H1 (cell line): ENCODE results near the gene CORO2B. TPM values are rescaled to one million over a fixed set of nuclear protein-coding genes. Genes with fewer than 3 reads are reported as not detected.

ENCODE experiments used
- CTCF ChIA-PET: fragments of 300-600 bp; sonication (Branson Sonifier 250); formaldehyde crosslinking; loops from one replicate; lab custom pipeline; 2021; ENCODE audit not compliant: partially characterized antibody; lab: Charles Lee
- POLR2A ChIA-PET: fragments of 300-600 bp; sonication (Branson Sonifier 250); formaldehyde crosslinking; loops from one replicate; lab custom pipeline; 2021; ENCODE audit warnings: inconsistent platforms; ENCODE audit not compliant: partially characterized antibody; lab: Charles Lee
- DNase-seq, 2 experiments: peaks; one replicate each; pipeline versions ENCODE4 v3.0.0 to v3.0.0-alpha.2; 2010 to 2022; ENCODE audit warnings: low spot score in 2 of 2, low read depth in 1 of 2, mixed read lengths in 1 of 2
- FAIRE-seq: peaks from 2 replicates; lab custom pipeline; 2011; peaks lifted over from hg19 to GRCh38; lab: Jason Lieb, UNC
- H2AFZ ChIP-seq: 2 replicates; pipeline ENCODE4 v1.8.1; 2012; ENCODE audit warnings: low read length, inconsistent platforms
- H2AK5ac ChIP-seq: 2 replicates; pipeline ENCODE4 v1.6.1; 2013; ENCODE audit warnings: low read depth, low read length
- H2BK120ac ChIP-seq: replicated peaks from 2 replicates; pipeline ENCODE3; 2013; ENCODE audit warnings: low read depth, low read length, inconsistent platforms
- H2BK12ac ChIP-seq: 2 replicates; pipeline ENCODE4 v1.6.1; 2013; ENCODE audit warnings: low read depth, low read length
- H2BK15ac ChIP-seq: 2 replicates; pipeline ENCODE4 v1.6.1; 2013; ENCODE audit warnings: low read length
- H2BK20ac ChIP-seq: 2 replicates; pipeline ENCODE4 v1.6.1; 2013; ENCODE audit warnings: low read length
- H2BK5ac ChIP-seq: 2 replicates; pipeline ENCODE4 v1.6.1; 2013; ENCODE audit warnings: low read depth, low read length
- H3K14ac ChIP-seq: 2 replicates; pipeline ENCODE4 v1.6.1; 2013; ENCODE audit warnings: inconsistent platforms; ENCODE audit not compliant: insufficient read length
- H3K18ac ChIP-seq: 2 replicates; pipeline ENCODE4 v1.6.1; 2013; ENCODE audit warnings: low read length; ENCODE audit errors: extremely low read depth
- H3K23ac ChIP-seq: 2 replicates; pipeline ENCODE4 v1.6.1; 2013; ENCODE audit warnings: inconsistent platforms; ENCODE audit not compliant: insufficient read length
- H3K23me2 ChIP-seq: 2 replicates; pipeline ENCODE4 v1.6.1; 2013; ENCODE audit warnings: low read depth, low read length
- H3K27ac ChIP-seq: 2 replicates; pipeline ENCODE4 v1.6.1; 2011; ENCODE audit warnings: low read depth, low read length, inconsistent platforms
- H3K27me3 ChIP-seq, 4 experiments: replicated peaks in 1 of 4; 1 replicate in 1 of 4; 2 replicates in 3 of 4; pipeline versions ENCODE4 v1.6.1 to v1.8.1; 2011 to 2013; ENCODE audit warnings: low read length in 3 of 4, mild to moderate bottlenecking in 3 of 4, inconsistent platforms in 2 of 4, mixed read lengths in 2 of 4, moderate library complexity in 1 of 4; ENCODE audit not compliant: control insufficient read depth in 3 of 4, insufficient read depth in 3 of 4; ENCODE audit errors: extremely low read depth in 1 of 4
- H3K36me3 ChIP-seq, 4 experiments: 2 replicates each; pipeline versions ENCODE4 v1.6.1 to v1.8.1; 2011 to 2013; ENCODE audit warnings: mild to moderate bottlenecking in 4 of 4, low read length in 3 of 4, moderate library complexity in 2 of 4, control low read depth in 1 of 4, inconsistent platforms in 1 of 4; ENCODE audit not compliant: insufficient read depth in 4 of 4, control insufficient read depth in 2 of 4
- H3K4ac ChIP-seq: replicated peaks from 2 replicates; pipeline ENCODE3; 2013; ENCODE audit warnings: low read length, low read depth, mixed read lengths, inconsistent platforms; ENCODE audit not compliant: insufficient read length
- H3K4me1 ChIP-seq, 4 experiments: replicated peaks in 1 of 4; 1 replicate in 1 of 4; 2 replicates in 3 of 4; pipeline versions ENCODE4 v1.6.1 to v1.8.1; 2011 to 2013; ENCODE audit warnings: low read length in 3 of 4, inconsistent platforms in 2 of 4, mixed read lengths in 1 of 4; ENCODE audit not compliant: insufficient read depth in 4 of 4, control insufficient read depth in 3 of 4
- H3K4me2 ChIP-seq, 2 experiments: 2 replicates each; pipeline versions ENCODE4 v1.6.1 to v1.8.1; 2011 to 2013; ENCODE audit warnings: low read depth in 2 of 2, low read length in 2 of 2, control low read depth in 1 of 2, inconsistent platforms in 1 of 2, mild to moderate bottlenecking in 1 of 2; ENCODE audit not compliant: insufficient read depth in 1 of 2
- H3K4me3 ChIP-seq, 4 experiments: fragments of 200-600, 300-600 bp in 1 of 4; sonication (generic), shearing (Covaris generic), sonication (Bioruptor Twin) in 1 of 4; 2 replicates each; pipeline versions ENCODE4 v1.5.1 to v1.8.1; 2011 to 2016; ENCODE audit warnings: low read length in 4 of 4, low read depth in 3 of 4, control low read depth in 2 of 4, inconsistent platforms in 2 of 4, mild to moderate bottlenecking in 2 of 4, mixed read lengths in 1 of 4, moderate library complexity in 1 of 4; ENCODE audit not compliant: insufficient read depth in 2 of 4; ENCODE audit errors: extremely low read depth in 1 of 4
- H3K56ac ChIP-seq: replicated peaks from 2 replicates; pipeline ENCODE3; 2013; ENCODE audit warnings: low read depth, mild to moderate bottlenecking, mixed read lengths, low read length, inconsistent platforms; ENCODE audit not compliant: insufficient read length
- H3K79me1 ChIP-seq: 2 replicates; pipeline ENCODE4 v1.6.1; 2013; ENCODE audit warnings: low read depth, low read length, control low read depth
- H3K79me2 ChIP-seq, 2 experiments: 2 replicates each; pipeline versions ENCODE4 v1.6.1 to v1.8.1; 2012 to 2013; ENCODE audit warnings: low read length in 2 of 2, mild to moderate bottlenecking in 2 of 2, inconsistent platforms in 1 of 2; ENCODE audit not compliant: insufficient read depth in 2 of 2, control insufficient read depth in 1 of 2
- H3K9ac ChIP-seq, 4 experiments: replicated peaks in 1 of 4; 1 replicate in 1 of 4; 2 replicates in 3 of 4; pipeline versions ENCODE4 v1.6.1 to v1.8.1; 2011 to 2013; ENCODE audit warnings: low read depth in 3 of 4, low read length in 3 of 4, control low read depth in 2 of 4, mild to moderate bottlenecking in 2 of 4, moderate library complexity in 2 of 4, inconsistent platforms in 1 of 4; ENCODE audit errors: extremely low read depth in 1 of 4
- H3K9me3 ChIP-seq, 2 experiments: 2 replicates each; pipeline versions ENCODE4 v1.6.1 to v1.8.1; 2012 to 2013; ENCODE audit warnings: mild to moderate bottlenecking in 2 of 2, moderate library complexity in 2 of 2, control low read depth in 1 of 2, inconsistent platforms in 1 of 2, low read depth in 1 of 2, low read length in 1 of 2, mixed read lengths in 1 of 2; ENCODE audit not compliant: insufficient read depth in 2 of 2
- H4K20me1 ChIP-seq, 2 experiments: replicated peaks in 1 of 2; 2 replicates each; pipeline versions ENCODE3 to v1.8.1; 2011 to 2013; ENCODE audit warnings: inconsistent platforms in 2 of 2, low read length in 2 of 2, mild to moderate bottlenecking in 1 of 2; ENCODE audit not compliant: insufficient read depth in 2 of 2, control insufficient read depth in 1 of 2
- H4K5ac ChIP-seq: 2 replicates; pipeline ENCODE4 v1.6.1; 2013; ENCODE audit warnings: low read length, low read depth, mixed read lengths, inconsistent platforms; ENCODE audit not compliant: insufficient read length
- H4K8ac ChIP-seq: 2 replicates; pipeline ENCODE4 v1.8.0; 2013; ENCODE audit warnings: mild to moderate bottlenecking, moderate library complexity, low read length, inconsistent platforms; ENCODE audit not compliant: insufficient read depth; ENCODE audit errors: extremely low read depth
- H4K91ac ChIP-seq: replicated peaks from 2 replicates; pipeline ENCODE3; 2013; ENCODE audit warnings: low read length, mixed read lengths, inconsistent platforms; ENCODE audit not compliant: insufficient read length
- ASH2L ChIP-seq: fragments of 200-600, 300-600 bp; sonication (generic); IDR thresholded peaks from one replicate; pipeline ENCODE4 v1.7.1; 2017; ENCODE audit warnings: low read length
- BRCA1 ChIP-seq: IDR thresholded peaks from 2 replicates; pipeline ENCODE4 v1.6.1; 2012; ENCODE audit warnings: low read depth, low read length, improper control_type of control experiment
- E2F6 ChIP-seq: IDR thresholded peaks from 2 replicates; pipeline ENCODE4 v1.6.1; 2012; ENCODE audit warnings: inconsistent platforms
- EZH2 ChIP-seq: fragments of 200-600 bp; sonication (generic); IDR thresholded peaks from 2 replicates; pipeline ENCODE4 v1.7.1; 2012; ENCODE audit warnings: low read depth, mild to moderate bottlenecking, moderate library complexity, low read length, inconsistent platforms; ENCODE audit not compliant: severe bottlenecking
- FOSL1 ChIP-seq: IDR thresholded peaks from 2 replicates; pipeline ENCODE4 v1.6.1; 2011; ENCODE audit warnings: mild to moderate bottlenecking, low read depth, low read length, moderate library complexity; ENCODE audit not compliant: insufficient read depth
- HDAC6 ChIP-seq: IDR thresholded peaks from one replicate; pipeline ENCODE4 v1.7.1; 2012; ENCODE audit warnings: low read depth, mild to moderate bottlenecking, inconsistent platforms, low read length, moderate library complexity
- MAFK ChIP-seq: IDR thresholded peaks from 2 replicates; pipeline ENCODE4 v1.6.1; 2012; ENCODE audit warnings: low read depth, mild to moderate bottlenecking, improper control_type of control experiment, low read length
- RNF2 ChIP-seq: fragments of 200-900, 300-1000 bp; sonication (generic); IDR thresholded peaks from 2 replicates; pipeline ENCODE4 v1.7.1; 2016; ENCODE audit warnings: borderline replicate concordance, low read depth, mild to moderate bottlenecking, antibody characterized with exemption, low read length; ENCODE audit not compliant: poor library complexity, severe bottlenecking; ENCODE audit errors: missing control alignments
- SAP30 ChIP-seq: fragments of 300-600 bp; sonication (generic); IDR thresholded peaks from 2 replicates; pipeline ENCODE4 v1.7.1; 2012; ENCODE audit warnings: low read length, moderate library complexity, mild to moderate bottlenecking, inconsistent platforms; ENCODE audit not compliant: insufficient read depth, insufficient replicate concordance
- SIN3A ChIP-seq, 2 experiments: IDR thresholded peaks in 1 of 2; conservative IDR thresholded peaks in 1 of 2; 2 replicates each; pipeline ENCODE4 v1.6.1; 2011 to 2012; ENCODE audit warnings: low read length in 2 of 2, improper control_type of control experiment in 1 of 2, low read depth in 1 of 2, mild to moderate bottlenecking in 1 of 2
- SIRT6 ChIP-seq: IDR thresholded peaks from one replicate; pipeline ENCODE4 v1.7.1; 2012; ENCODE audit warnings: low read length, inconsistent platforms
- YY1 ChIP-seq: IDR thresholded peaks from 2 replicates; pipeline ENCODE4 v1.6.1; 2011; ENCODE audit warnings: low read depth, mild to moderate bottlenecking, low read length
- WGBS, 2 experiments: shearing (Covaris generic) in 1 of 2; methylation state at CpG; one replicate each; pipeline versions ENCODE4 v1.1.6 to v1.1.7; 2013 to 2015; ENCODE audit warnings: low lambda C conversion rate in 2 of 2, mixed read lengths in 2 of 2, inconsistent platforms in 1 of 2, low coverage in 1 of 2, missing lambda C conversion rate in 1 of 2; ENCODE audit not compliant: insufficient replicate concordance in 2 of 2, insufficient coverage in 1 of 2, insufficient read length in 1 of 2; ENCODE audit errors: extremely low coverage in 1 of 2, missing lambda C conversion rate in 1 of 2; 5-methylcytosine and 5-hydroxymethylcytosine counted together
- polyA plus RNA-seq, 7 experiments: library from polyadenylated mRNA; depleted of rRNA in 3 of 7; stranded (reverse) in 5 of 7; unstranded in 2 of 7; fragments of >200 nt in 5 of 7; fragments of 200-250 nt in 2 of 7; gene quantifications; 1 replicate in 5 of 7; 2 replicates in 1 of 7; 4 replicates in 1 of 7; pipeline versions ENCODE4 v1.2.1 to v1.2.3, GENCODE V29; 2011 to 2013; ENCODE audit warnings: missing spikeins in 2 of 7, mixed read lengths in 2 of 7
- total RNA-seq: library from RNA; stranded (reverse); fragmentation: NEBNext Ultra II Directional; extraction: Animal tissue kit (Norgen Biotek cat#: 25700); gene quantifications from 2 replicates; pipeline ENCODE4 v1.2.1, GENCODE V29; 2021

CORO2B gene
- total and polyA plus RNA-seq, 2 of the 8 experiments (the other 6 are each of a cell fraction or from before 2014, with no cell fraction given) = 3.4 to 6.7 TPM

GRCh38 chr15:68683551-68683950 is 104.8 kb downstream of the CORO2B start:
- CTCF ChIA-PET = interaction anchor here (0.6 to 35.0 kb wide), 6 partner anchors 9 to 241 kb away, joined by 3 to 721 read pairs (median 4); no protein-coding TSS in a partner anchor
- WGBS, 2 experiments = 91% methylated on average over 2 of the region's 2 CpGs; no CpG with 5 or more reads in 1 of the 2 experiments

More at GRCh38 chr15:68683551-68683950, 104.8 kb downstream of the CORO2B start:
- Histone ChIP-seq H3K9me3 (no peaks in the 10 kb centered on the region), H2BK5ac (no peak overlapping the region), H4K20me1 (no peaks in the 10 kb centered on the region), H3K18ac (no peak overlapping the region), H3K4me3 (no peak overlapping the region), H3K14ac (no peak overlapping the region), H3K4me2 (no peak overlapping the region), H2BK15ac (no peak overlapping the region), H3K27ac (no peak overlapping the region), H4K5ac (no peak overlapping the region), H3K79me2 (no peaks in the 10 kb centered on the region), H2BK120ac (no peak overlapping the region), H2BK12ac (no peak overlapping the region), H2AFZ (no peak overlapping the region), H3K4me1 (no peaks in the 10 kb centered on the region), H2BK20ac (no peak overlapping the region), H3K27me3 (no peaks in the 10 kb centered on the region), H4K8ac (no peak overlapping the region), H3K9ac (no peak overlapping the region), H3K23me2 (no peaks in the 10 kb centered on the region), H3K79me1 (no peaks in the 10 kb centered on the region), H3K23ac (no peak overlapping the region), H2AK5ac (no peak overlapping the region), H3K56ac (no peak overlapping the region), H3K36me3 (no peaks in the 10 kb centered on the region), H3K4ac (no peak overlapping the region), H4K91ac (no peak overlapping the region)
- POLR2A ChIA-PET = interaction anchor here (0.8 kb wide), 1 partner anchor 8 kb away, joined by 3 read pairs; no protein-coding TSS in a partner anchor
- FAIRE-seq (no peak), DNase-seq (no peak)
- TF ChIP-seq ASH2L (no peak), SAP30 (no peak), HDAC6 (no peak), EZH2 (no peak), SIN3A (conservative IDR thresholded peaks at IDR 0.05 in 1 of 2, IDR thresholded peaks at IDR 0.05 in 1 of 2; ENCODE audit: low read depth in 1 of 2, low read length in 2 of 2) (no peak), RNF2 (no peak), E2F6 (no peak), SIRT6 (no peak), MAFK (no peak), FOSL1 (no peak), YY1 (no peak), BRCA1 (no peak)
